H9 (cell line): ENCODE measurements around the gene CXCL6. TPM values are rescaled to one million over a fixed set of nuclear protein-coding genes. Genes with fewer than 3 reads are reported as not detected.

Experiments used
- DNase-seq: peaks from one replicate; pipeline ENCODE4 v3.0.0-alpha.2; 2017
- H2AFZ ChIP-seq: one replicate; pipeline ENCODE4 v1.6.1; 2013; ENCODE audit warnings: mild to moderate bottlenecking, low read length, control low read depth, moderate library complexity
- H2AK5ac ChIP-seq: 2 replicates; pipeline ENCODE4 v1.6.1; 2013; ENCODE audit warnings: low read length, control low read depth, mixed read lengths; ENCODE audit not compliant: insufficient read length
- H2BK120ac ChIP-seq: one replicate; pipeline ENCODE4 v1.6.1; 2013; ENCODE audit warnings: low read depth, mild to moderate bottlenecking, low read length, control low read depth, inconsistent platforms; ENCODE audit not compliant: poor library complexity, severe bottlenecking
- H2BK12ac ChIP-seq: 2 replicates; pipeline ENCODE4 v1.6.1; 2013; ENCODE audit warnings: low read length, control low read depth, mixed read lengths, low read depth; ENCODE audit not compliant: insufficient read length
- H2BK15ac ChIP-seq: 2 replicates; pipeline ENCODE4 v1.6.1; 2013; ENCODE audit warnings: low read depth, low read length, control low read depth
- H2BK20ac ChIP-seq: one replicate; pipeline ENCODE4 v1.6.1; 2013; ENCODE audit warnings: low read depth, mild to moderate bottlenecking, low read length, control low read depth, inconsistent platforms; ENCODE audit not compliant: poor library complexity, severe bottlenecking
- H2BK5ac ChIP-seq: 2 replicates; pipeline ENCODE4 v1.6.1; 2013; ENCODE audit warnings: low read length, control low read depth, mixed read lengths; ENCODE audit not compliant: insufficient read length
- H3K14ac ChIP-seq: 2 replicates; pipeline ENCODE4 v1.6.1; 2013; ENCODE audit warnings: low read length, control low read depth; ENCODE audit not compliant: insufficient read depth
- H3K18ac ChIP-seq: 2 replicates; pipeline ENCODE4 v1.6.1; 2013; ENCODE audit warnings: low read depth, mild to moderate bottlenecking, mixed read lengths, low read length, control low read depth; ENCODE audit not compliant: insufficient read length
- H3K23ac ChIP-seq: 2 replicates; pipeline ENCODE4 v1.6.1; 2013; ENCODE audit warnings: low read length, control low read depth, mixed read lengths, low read depth; ENCODE audit not compliant: insufficient read length
- H3K23me2 ChIP-seq: 2 replicates; pipeline ENCODE4 v1.6.1; 2013; ENCODE audit warnings: low read depth, mild to moderate bottlenecking, mixed read lengths, low read length, control low read depth; ENCODE audit not compliant: insufficient read length, poor library complexity, severe bottlenecking
- H3K27ac ChIP-seq: 2 replicates; pipeline ENCODE4 v1.5.1; 2013; ENCODE audit warnings: low read length, control low read depth, mixed read lengths, low read depth; ENCODE audit not compliant: insufficient read length
- H3K27me3 ChIP-seq: 2 replicates; pipeline ENCODE4 v1.6.1; 2013; ENCODE audit warnings: low read length, control low read depth, inconsistent platforms; ENCODE audit not compliant: insufficient read depth
- H3K4ac ChIP-seq: 2 replicates; pipeline ENCODE4 v1.6.1; 2013; ENCODE audit warnings: low read depth, mild to moderate bottlenecking, control low read depth, inconsistent platforms, low read length, moderate library complexity
- H3K4me1 ChIP-seq: 2 replicates; pipeline ENCODE4 v1.6.1; 2013; ENCODE audit warnings: low read length, control low read depth, inconsistent platforms; ENCODE audit not compliant: insufficient read depth
- H3K4me2 ChIP-seq: 2 replicates; pipeline ENCODE4 v1.6.1; 2013; ENCODE audit warnings: low read length, control low read depth, mixed read lengths; ENCODE audit not compliant: insufficient read length, insufficient read depth
- H3K56ac ChIP-seq: 2 replicates; pipeline ENCODE4 v1.6.1; 2013; ENCODE audit warnings: low read depth, mild to moderate bottlenecking, mixed read lengths, low read length, control low read depth; ENCODE audit not compliant: insufficient read length
- H3K79me1 ChIP-seq: 2 replicates; pipeline ENCODE4 v1.6.1; 2013; ENCODE audit warnings: low read depth, mild to moderate bottlenecking, moderate library complexity, low read length, control low read depth, inconsistent platforms; ENCODE audit not compliant: insufficient read depth, poor library complexity, severe bottlenecking
- H3K79me2 ChIP-seq: 2 replicates; pipeline ENCODE4 v1.6.1; 2013; ENCODE audit warnings: low read length, control low read depth, inconsistent platforms; ENCODE audit not compliant: insufficient read depth
- H3K9ac ChIP-seq: 2 replicates; pipeline ENCODE4 v1.6.1; 2013; ENCODE audit warnings: low read length, control low read depth, mixed read lengths; ENCODE audit not compliant: insufficient read length; ENCODE audit errors: extremely low read depth
- H3K9me3 ChIP-seq: one replicate; pipeline ENCODE4 v1.6.1; 2013; ENCODE audit warnings: low read depth, low read length, inconsistent platforms; ENCODE audit not compliant: control insufficient read depth
- H3T11ph ChIP-seq: one replicate; pipeline ENCODE4 v1.6.1; 2013; ENCODE audit warnings: mild to moderate bottlenecking, low read length, control low read depth, inconsistent platforms
- H4K20me1 ChIP-seq: one replicate; pipeline ENCODE4 v1.6.1; 2013; ENCODE audit not compliant: control insufficient read depth, insufficient read length, insufficient read depth
- H4K5ac ChIP-seq: 2 replicates; pipeline ENCODE4 v1.6.1; 2013; ENCODE audit warnings: low read depth, mild to moderate bottlenecking, mixed read lengths, low read length, control low read depth; ENCODE audit not compliant: insufficient read length
- H4K8ac ChIP-seq: replicated peaks from 2 replicates; pipeline ENCODE4 v1.6.1; 2013; ENCODE audit warnings: low read length, control low read depth, mixed read lengths, low read depth; ENCODE audit not compliant: insufficient read length
- H4K91ac ChIP-seq: 2 replicates; pipeline ENCODE4 v1.6.1; 2013; ENCODE audit warnings: low read depth, mild to moderate bottlenecking, moderate library complexity, mixed read lengths, low read length, control low read depth; ENCODE audit not compliant: insufficient read length
- H3K27ac Mint-ChIP-seq, 3 experiments: 2 replicates in 2 of 3; 3 replicates in 1 of 3; pipeline ENCODE4 v1.8.0; 2020 to 2021; ENCODE audit warnings: mixed read lengths in 3 of 3, mild to moderate bottlenecking in 1 of 3, moderate library complexity in 1 of 3
- H3K27me3 Mint-ChIP-seq: 2 replicates; pipeline ENCODE4 v1.8.0; 2021; ENCODE audit warnings: low read depth, mild to moderate bottlenecking, moderate library complexity, mixed read lengths
- H3K36me3 Mint-ChIP-seq, 3 experiments: 2 replicates in 2 of 3; 3 replicates in 1 of 3; pipeline ENCODE4 v1.8.0; 2020 to 2021; ENCODE audit warnings: low read depth in 3 of 3, mixed read lengths in 3 of 3; ENCODE audit not compliant: insufficient read depth in 1 of 3
- H3K4me1 Mint-ChIP-seq, 2 experiments: 2 replicates each; pipeline ENCODE4 v1.8.0; 2020; ENCODE audit warnings: mixed read lengths in 2 of 2
- H3K4me3 Mint-ChIP-seq, 2 experiments: 2 replicates in 1 of 2; 3 replicates in 1 of 2; pipeline ENCODE4 v1.8.0; 2020 to 2021; ENCODE audit warnings: mild to moderate bottlenecking in 2 of 2, mixed read lengths in 2 of 2, moderate library complexity in 1 of 2
- H3K9me3 Mint-ChIP-seq, 2 experiments: 2 replicates in 1 of 2; 3 replicates in 1 of 2; pipeline ENCODE4 v1.8.0; 2020; ENCODE audit warnings: mild to moderate bottlenecking in 2 of 2, mixed read lengths in 2 of 2, moderate library complexity in 1 of 2
- CTCF ChIP-seq: fragments of 200-600 bp; sonication (generic); conservative IDR thresholded peaks from 3 replicates; pipeline ENCODE4 v1.8.0; 2021; ENCODE audit warnings: antibody characterized with exemption, mild to moderate bottlenecking
- WGBS: extraction: QIAGEN DNeasy Blood & Tissue Kit; methylation state at CpG from one replicate; pipeline ENCODE4 v1.1.7; 2013; ENCODE audit warnings: missing lambda C conversion rate, low lambda C conversion rate, mixed read lengths; ENCODE audit not compliant: insufficient read length; ENCODE audit errors: extremely low coverage; 5-methylcytosine and 5-hydroxymethylcytosine counted together
- total RNA-seq: library from RNA; stranded (reverse); gene quantifications from 2 replicates; pipeline ENCODE4 v1.2.1, GENCODE V29; 2021

Gene CXCL6
- total RNA-seq, 1 experiment from 2014 or later, result 0.85 TPM

- Mint-ChIP-seq H3K27ac (no peak overlapping the region), H3K27me3 (peaks cover 2% of the 10 kb centered on the region; the same call in 1 of the 2 replicates), H3K9me3 (no peaks in the 10 kb centered on the region), H3K4me1 (no peaks in the 10 kb centered on the region; a peak in 1 of 4 replicates), H3K36me3 (no peaks in the 10 kb centered on the region), H3K4me3 (no peak overlapping the region)
- no peak overlapping the region for H4K91ac ChIP-seq
- H3K4ac ChIP-seq, result no peak overlapping the region
- no peaks in the 10 kb centered on the region for H3K4me1 ChIP-seq
- H2AFZ ChIP-seq, result no peak overlapping the region
- no peak for TF ChIP-seq CTCF
- H3K14ac ChIP-seq, result no peak overlapping the region
- no peaks in the 10 kb centered on the region for H3K79me1 ChIP-seq
- no peak overlapping the region for H3K9ac ChIP-seq
- no peaks in the 10 kb centered on the region for H3K27me3 ChIP-seq
- no peaks in the 10 kb centered on the region for H3K79me2 ChIP-seq
- H3T11ph ChIP-seq, result no peak overlapping the region
- no peaks in the 10 kb centered on the region for H3K9me3 ChIP-seq
- no peaks in the 10 kb centered on the region for H3K23me2 ChIP-seq
- no peaks in the 10 kb centered on the region for H4K20me1 ChIP-seq
- H3K27ac ChIP-seq, result no peak overlapping the region
- no CpG with 5 or more reads among the region's 4 CpGs for WGBS
- H3K18ac ChIP-seq, result no peak overlapping the region
- H3K23ac ChIP-seq, result no peak overlapping the region
- no peak overlapping the region for H2BK12ac ChIP-seq
- H2BK5ac ChIP-seq, result no peak overlapping the region
- H3K56ac ChIP-seq, result no peak overlapping the region
- H4K8ac ChIP-seq, result no peak overlapping the region
- H4K5ac ChIP-seq, result no peak overlapping the region
- no peak overlapping the region for H2BK120ac ChIP-seq
- no peak overlapping the region for H2BK20ac ChIP-seq
- no peak overlapping the region for H3K4me2 ChIP-seq
- H2BK15ac ChIP-seq, result no peak overlapping the region
- no peak overlapping the region for H2AK5ac ChIP-seq
- no peak for DNase-seq
These were observed 49.2 kb downstream of the CXCL6 start for GRCh38 chr4:73885574-73886267.

Other genes starting within 250 kb of the CXCL6 start
- gene RASSF6, start 216.2 kb upstream of the CXCL6 start, total RNA-seq, result 0.15 and 0.22 TPM in 2 replicates
- not detected in 2 replicates for gene CXCL8, start 96.1 kb upstream of the CXCL6 start, total RNA-seq
- gene PF4V1, start 16.6 kb downstream of the CXCL6 start, total RNA-seq, result not detected in 2 replicates
- gene CXCL1, start 32.7 kb downstream of the CXCL6 start, total RNA-seq, result 0.20 TPM in 2 replicates
- 2.3 and 3.6 TPM in 2 replicates for gene PF4, start 145.3 kb downstream of the CXCL6 start, total RNA-seq
- gene PPBP, start 151.5 kb downstream of the CXCL6 start, total RNA-seq, result 0.33 TPM in 1 of 2 replicates, not detected in the other
- 9.2 and 10.8 TPM in 2 replicates for gene CXCL5, start 162.0 kb downstream of the CXCL6 start, total RNA-seq
- 3.7 and 4.4 TPM in 2 replicates for gene CXCL3, start 202.0 kb downstream of the CXCL6 start, total RNA-seq